Testis (tissue), 3 donors: ENCODE results near the gene C2orf81. TPM values are rescaled to one million over a fixed set of nuclear protein-coding genes. Genes with fewer than 3 reads are reported as not detected.

Source experiments
- DNase-seq: peaks from one replicate; pipeline ENCODE4 v3.0.0-alpha.2; 2019
- H3K27ac ChIP-seq, 2 donors: fragments of 200-600 bp; sonication (generic); one replicate each; pipeline ENCODE4 v1.5.1; 2019
- H3K27me3 ChIP-seq: fragments of 200-600 bp; sonication (generic); one replicate; pipeline ENCODE4 v1.5.1; 2019
- H3K36me3 ChIP-seq: fragments of 200-600 bp; sonication (generic); one replicate; pipeline ENCODE4 v1.5.1; 2017; ENCODE audit warnings: low read depth; ENCODE audit errors: missing control alignments
- H3K4me1 ChIP-seq: fragments of 200-600 bp; sonication (generic); one replicate; pipeline ENCODE4 v1.5.1; 2019
- H3K4me3 ChIP-seq, 2 donors: fragments of 200-600 bp; sonication (generic); one replicate each; pipeline ENCODE4 v1.5.1; 2017 to 2019
- H3K9me3 ChIP-seq: fragments of 200-600 bp; sonication (generic); one replicate; pipeline ENCODE4 v1.5.1; 2017
- POLR2A ChIP-seq: fragments of 450-650 bp; IDR thresholded peaks from one replicate; pipeline ENCODE4 v1.6.1; 2017; ENCODE audit warnings: antibody characterized with exemption, mild to moderate bottlenecking, moderate library complexity
- WGBS, 2 donors: methylation state at CpG; one replicate each; pipeline ENCODE4 v1.1.5; 2018; 5-methylcytosine and 5-hydroxymethylcytosine counted together
- intact Hi-C: fragments of 100-400 bp; cut with DNase I; formaldehyde crosslinking; loops from one replicate; pipeline ENCODE4 v1.15.1; 2023; ENCODE audit warnings: low total_unique reads
- polyA plus RNA-seq: library from polyadenylated mRNA; stranded (reverse); fragments of 350-450 nt; fragmentation: Illumina TruSeq; extraction: RNeasy Lipid Tissue Mini Kit (QIAGEN cat#74804); gene quantifications from one replicate; pipeline ENCODE4 v1.2.3, GENCODE V29; 2014; ENCODE audit warnings: low read depth, low replicate concordance; ENCODE audit not compliant: insufficient read depth
- total RNA-seq, 2 donors: library from RNA; depleted of rRNA; stranded (reverse); fragments of >200 nt; gene quantifications; one replicate each; pipeline ENCODE4 v1.2.3, GENCODE V29; 2016
- TF ChIP-seq, protein P1 (sequence below), 3 experiments: fragments of 450-650 bp in 2 of 3; fragments of 200-600 bp in 1 of 3; sonication (generic) in 1 of 3; IDR thresholded peaks; one replicate each; pipeline ENCODE4 v1.5.1; 2016 to 2019; ENCODE audit warnings: antibody characterized with exemption in 3 of 3, mild to moderate bottlenecking in 2 of 3, moderate library complexity in 1 of 3

C2orf81 gene
- total and polyA plus RNA-seq, 3 donors from 2014 or later = 10.4 to 23.1 (median 15.7) TPM

DNA sequence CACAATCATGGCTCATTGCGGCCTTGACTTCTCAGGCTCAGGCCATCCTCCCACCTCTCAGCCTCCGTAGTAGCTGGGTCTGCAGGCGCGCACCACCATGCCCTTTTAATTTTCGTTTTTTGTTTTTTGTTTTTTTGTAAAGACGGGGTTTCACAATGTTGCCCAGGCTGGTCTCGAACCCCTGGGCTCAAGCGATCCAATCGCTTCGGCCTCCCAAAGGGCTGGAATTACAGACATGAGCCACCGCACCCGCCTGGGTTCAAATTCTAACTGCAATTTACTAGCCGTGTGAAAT is 29.0 kb downstream of the C2orf81 start:
- Histone ChIP-seq H3K36me3 (no peaks in the 10 kb centered on the region), H3K27ac (peak overlapping the region; percentile 87 to 89), H3K9me3 (no peaks in the 10 kb centered on the region), H3K4me3 (peak overlapping the region; percentile 95 to 98), H3K4me1 (peaks cover 15% of the 10 kb centered on the region), H3K27me3 (no peaks in the 10 kb centered on the region)
- intact Hi-C loops = no loop called here
- no peak for DNase-seq
- TF ChIP-seq POLR2A = no peak
- TF ChIP-seq, protein P1, sequence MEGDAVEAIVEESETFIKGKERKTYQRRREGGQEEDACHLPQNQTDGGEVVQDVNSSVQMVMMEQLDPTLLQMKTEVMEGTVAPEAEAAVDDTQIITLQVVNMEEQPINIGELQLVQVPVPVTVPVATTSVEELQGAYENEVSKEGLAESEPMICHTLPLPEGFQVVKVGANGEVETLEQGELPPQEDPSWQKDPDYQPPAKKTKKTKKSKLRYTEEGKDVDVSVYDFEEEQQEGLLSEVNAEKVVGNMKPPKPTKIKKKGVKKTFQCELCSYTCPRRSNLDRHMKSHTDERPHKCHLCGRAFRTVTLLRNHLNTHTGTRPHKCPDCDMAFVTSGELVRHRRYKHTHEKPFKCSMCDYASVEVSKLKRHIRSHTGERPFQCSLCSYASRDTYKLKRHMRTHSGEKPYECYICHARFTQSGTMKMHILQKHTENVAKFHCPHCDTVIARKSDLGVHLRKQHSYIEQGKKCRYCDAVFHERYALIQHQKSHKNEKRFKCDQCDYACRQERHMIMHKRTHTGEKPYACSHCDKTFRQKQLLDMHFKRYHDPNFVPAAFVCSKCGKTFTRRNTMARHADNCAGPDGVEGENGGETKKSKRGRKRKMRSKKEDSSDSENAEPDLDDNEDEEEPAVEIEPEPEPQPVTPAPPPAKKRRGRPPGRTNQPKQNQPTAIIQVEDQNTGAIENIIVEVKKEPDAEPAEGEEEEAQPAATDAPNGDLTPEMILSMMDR (IDR thresholded peaks at IDR 0.05) = no peak
- WGBS, 2 donors = 48% methylated on average over 13 of the region's 13 CpGs

DNA sequence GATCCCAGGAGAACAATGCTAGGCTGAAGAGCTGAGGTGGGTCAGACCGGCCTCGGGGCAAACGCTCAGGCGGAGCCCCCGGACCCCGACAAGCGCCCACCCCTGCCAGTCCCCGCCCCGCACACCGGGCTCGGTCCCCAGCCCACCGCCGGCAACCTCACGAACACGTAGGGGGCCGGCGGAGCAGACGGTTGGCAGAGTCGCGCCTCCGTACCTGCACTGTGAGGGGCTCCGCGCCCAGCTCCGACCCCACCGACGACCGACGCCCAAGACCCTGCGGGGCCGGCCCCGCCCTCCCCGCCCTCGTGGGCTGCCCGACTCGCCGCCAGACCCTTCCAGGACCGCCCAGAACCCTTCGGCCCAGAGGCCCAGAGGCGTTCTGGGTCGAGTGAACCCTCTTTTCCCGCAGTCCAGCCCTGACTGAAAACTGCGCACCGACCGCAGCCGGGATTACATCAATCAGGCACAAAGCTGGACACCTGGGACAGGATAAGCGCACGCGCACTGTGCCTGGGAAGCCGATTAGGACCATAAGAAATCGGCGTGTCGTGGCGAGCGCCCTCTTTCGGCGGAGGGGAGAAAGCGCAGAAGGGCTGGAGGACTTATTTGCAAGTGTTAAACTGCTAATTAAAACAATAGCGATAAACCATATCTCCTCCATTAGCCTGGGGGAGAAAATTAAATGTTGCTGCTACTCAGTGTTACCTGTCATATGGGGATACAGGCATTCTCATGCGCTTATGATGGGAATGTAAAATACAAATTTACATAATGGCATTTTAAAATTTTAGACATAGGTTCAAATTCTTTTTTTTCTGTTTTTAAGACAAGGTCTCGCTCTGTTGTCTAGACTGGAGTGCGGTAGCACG is 29.6 kb downstream of the C2orf81 start:
- peak overlapping the region; percentile 87 to 89 for H3K27ac ChIP-seq
- 1% methylated on average over 17 to 61 of the region's 62 CpGs for WGBS, 2 donors
- H3K9me3 ChIP-seq = no peaks in the 10 kb centered on the region
- peak overlapping the region; percentile 95 to 98 for H3K4me3 ChIP-seq
- intact Hi-C loops = no loop called here
- no peaks in the 10 kb centered on the region for H3K27me3 ChIP-seq
- peak; percentile 95 for DNase-seq
- TF ChIP-seq POLR2A = no peak
- TF ChIP-seq, protein P1 (IDR thresholded peaks at IDR 0.05) = peak; percentile 96 to 99 (median 98)
- peaks cover 15% of the 10 kb centered on the region for H3K4me1 ChIP-seq
- no peaks in the 10 kb centered on the region for H3K36me3 ChIP-seq

DNA sequence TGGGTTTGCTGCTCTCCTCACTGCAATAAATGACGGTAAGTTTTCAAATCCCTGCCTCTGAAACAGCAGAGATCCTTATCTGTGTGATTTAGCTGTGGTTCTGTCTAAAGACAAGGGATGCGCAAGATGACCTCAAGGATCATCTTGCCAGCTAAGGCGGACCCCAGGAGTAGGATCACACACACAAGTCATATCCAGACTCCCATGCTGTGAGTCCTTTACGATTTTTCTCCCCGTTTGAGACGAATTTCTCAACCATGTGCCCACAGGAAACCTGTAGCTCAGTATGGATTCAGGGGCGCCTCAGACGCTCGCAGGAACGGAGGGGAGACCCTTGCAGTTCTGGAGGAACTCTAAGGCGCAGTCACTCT is 30.2 kb downstream of the C2orf81 start:
- Histone ChIP-seq H3K9me3 (no peaks in the 10 kb centered on the region), H3K4me1 (peaks cover 15% of the 10 kb centered on the region), H3K27ac (peak overlapping the region; percentile 87 to 89), H3K36me3 (no peaks in the 10 kb centered on the region), H3K4me3 (peak overlapping the region; percentile 95 to 98), H3K27me3 (no peaks in the 10 kb centered on the region)
- DNase-seq = no peak
- intact Hi-C loops = no loop called here
- no peak for TF ChIP-seq POLR2A
- TF ChIP-seq, protein P1 (IDR thresholded peaks at IDR 0.05) = no peak
- WGBS, 2 donors = 0% methylated on average over 10 to 11 of the region's 11 CpGs

DNA sequence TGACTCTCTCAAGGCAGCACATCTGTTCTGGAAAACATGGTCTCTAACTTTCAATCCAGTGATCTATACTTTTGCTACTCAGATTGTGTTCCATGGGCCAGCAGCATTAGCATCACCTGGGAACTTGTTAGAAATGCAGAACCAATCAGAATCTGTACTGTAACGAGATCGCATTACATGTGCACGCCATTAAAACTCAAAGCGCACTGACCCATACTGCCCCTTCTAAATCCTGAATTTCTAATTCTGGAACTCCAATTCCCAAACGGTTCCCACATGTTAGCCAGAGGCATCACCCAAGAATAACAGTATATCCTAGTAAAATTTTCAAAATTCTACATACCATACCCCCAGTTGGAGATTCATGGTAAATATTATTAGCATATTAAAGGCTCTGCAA is 30.8 kb downstream of the C2orf81 start:
- peaks cover 15% of the 10 kb centered on the region for H3K4me1 ChIP-seq
- DNase-seq = no peak
- no peaks in the 10 kb centered on the region for H3K36me3 ChIP-seq
- TF ChIP-seq, protein P1 (IDR thresholded peaks at IDR 0.05) = no peak
- TF ChIP-seq POLR2A = no peak
- H3K9me3 ChIP-seq = no peaks in the 10 kb centered on the region
- H3K4me3 ChIP-seq = peak overlapping the region; percentile 95 to 98
- intact Hi-C loops = no loop called here
- no peak overlapping the region for H3K27ac ChIP-seq
- no peaks in the 10 kb centered on the region for H3K27me3 ChIP-seq
- 21 to 25% methylated on average over 5 of the region's 5 CpGs for whole genome bisulfite sequencing, 2 donors

DNA sequence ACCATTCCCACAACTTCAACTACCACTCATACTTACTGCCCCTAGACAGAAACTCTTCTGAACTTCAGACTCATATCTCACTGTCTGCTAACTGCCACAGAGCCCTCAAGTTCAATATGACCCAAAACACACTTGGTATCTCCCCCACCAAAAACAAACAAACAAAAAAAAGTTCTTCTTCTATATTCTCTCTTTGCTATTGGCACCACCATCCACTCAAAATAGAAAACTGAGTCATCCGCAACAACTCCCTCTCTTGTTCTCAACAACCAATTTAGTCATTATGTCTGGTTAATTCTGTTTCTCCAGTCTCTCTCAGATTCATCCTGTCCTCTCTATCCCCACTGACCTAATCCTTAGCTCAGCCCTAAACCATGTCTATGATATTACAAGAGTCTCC is 34.1 kb downstream of the C2orf81 start:
- TF ChIP-seq POLR2A = no peak
- Histone ChIP-seq H3K4me3 (no peak overlapping the region), H3K4me1 (peaks cover 30% of the 10 kb centered on the region), H3K36me3 (no peaks in the 10 kb centered on the region), H3K9me3 (no peaks in the 10 kb centered on the region), H3K27me3 (no peaks in the 10 kb centered on the region), H3K27ac (no peak overlapping the region)
- no peak for DNase-seq
- WGBS, 2 donors = 80 to 89% methylated on average over 1 of the region's 1 CpG
- intact Hi-C loops = no loop called here
